ENCODE measurements around the gene KIF7. TPM values are rescaled to one million over a fixed set of nuclear protein-coding genes. Genes with fewer than 3 reads are reported as not detected.

The KIF7 gene
- total RNA-seq, 2 experiments from 2014 or later: 0.92 to 0.95 TPM

GRCh38 chr15:89666184-89666857 is 11.1 kb upstream of the KIF7 start:
- POLR2A ChIA-PET: no interaction called here
- no peak for DNase-seq
- H3K27me3 Mint-ChIP-seq: peaks cover 15% of the 10 kb centered on the region
- no peaks in the 10 kb centered on the region for H3K9me3 Mint-ChIP-seq
- peaks cover 4% of the 10 kb centered on the region for H3K4me1 Mint-ChIP-seq (ENCODE audit: low read depth)
- CTCF ChIA-PET: interaction anchor here (0.5 kb wide), 1 partner anchor 623 kb away, joined by 3 read pairs; no protein-coding TSS in a partner anchor
- no peak overlapping the region for H3K27ac Mint-ChIP-seq
- H3K4me3 Mint-ChIP-seq: no peak overlapping the region
- intact Hi-C loops (cut with micrococcal nuclease): no loop called here
- H3K36me3 Mint-ChIP-seq: no peaks in the 10 kb centered on the region

GRCh38 chr15:89665449-89666181 is 10.3 kb upstream of the KIF7 start:
- Mint-ChIP-seq H3K4me3 (no peak overlapping the region), H3K4me1 (ENCODE audit: low read depth) (peaks cover 4% of the 10 kb centered on the region), H3K27ac (no peak overlapping the region), H3K9me3 (no peaks in the 10 kb centered on the region), H3K27me3 (peaks cover 15% of the 10 kb centered on the region), H3K36me3 (no peaks in the 10 kb centered on the region)
- POLR2A ChIA-PET: no interaction called here
- intact Hi-C loops (cut with micrococcal nuclease): no loop called here
- CTCF ChIA-PET: no interaction called here
- DNase-seq: peak; percentile 31

DNA sequence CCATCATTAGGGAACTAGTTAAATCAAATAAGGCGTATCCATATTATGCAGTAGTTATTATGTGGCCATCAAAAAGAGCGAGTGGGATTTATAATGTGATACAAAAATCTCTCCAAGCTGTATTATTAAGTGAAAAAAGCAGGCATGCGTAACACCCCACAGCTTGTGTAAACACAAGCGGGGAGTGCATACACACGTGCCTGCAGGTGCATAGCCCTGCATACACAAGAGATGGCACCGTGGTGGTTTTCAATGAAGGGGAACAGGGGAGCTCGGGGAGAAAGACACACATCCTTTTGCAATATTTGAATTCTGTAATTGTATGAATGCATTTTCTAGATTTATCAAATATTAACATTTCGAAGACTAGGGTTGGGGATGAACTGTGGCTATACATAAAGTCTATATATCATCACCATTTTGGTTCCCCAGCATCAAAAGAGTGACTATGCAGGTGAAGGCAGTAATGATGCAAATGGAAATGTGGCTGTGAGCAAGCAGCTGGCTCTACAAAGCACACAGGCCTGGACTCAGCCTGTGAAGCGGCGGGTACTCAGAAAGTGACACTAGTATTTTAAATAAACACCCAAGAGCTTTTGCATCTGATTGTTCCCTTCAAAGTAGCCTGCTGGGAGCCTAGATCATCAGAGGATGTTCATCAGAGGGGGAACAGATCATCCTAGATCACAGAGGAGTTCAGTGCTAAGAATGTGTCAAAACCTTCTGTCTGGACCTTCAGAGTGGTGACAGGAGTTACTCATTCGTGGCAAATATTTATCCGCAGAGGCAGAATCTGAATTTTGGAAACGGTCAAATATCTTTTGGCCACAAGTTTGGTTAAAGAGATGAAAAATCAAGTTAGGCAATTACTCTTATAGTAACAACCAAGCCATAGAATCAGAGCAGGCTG is 9.4 kb upstream of the KIF7 start:
- H3K27ac Mint-ChIP-seq: no peak overlapping the region
- ChIA-PET POLR2A (no interaction called here), CTCF (no interaction called here)
- intact Hi-C loops (cut with micrococcal nuclease): no loop called here
- H3K9me3 Mint-ChIP-seq: no peaks in the 10 kb centered on the region
- peaks cover 15% of the 10 kb centered on the region for H3K27me3 Mint-ChIP-seq
- H3K4me1 Mint-ChIP-seq (ENCODE audit: low read depth): peaks cover 4% of the 10 kb centered on the region
- H3K36me3 Mint-ChIP-seq: no peaks in the 10 kb centered on the region
- peak overlapping the region; percentile 43 for H3K4me3 Mint-ChIP-seq
- no peak for DNase-seq

DNA sequence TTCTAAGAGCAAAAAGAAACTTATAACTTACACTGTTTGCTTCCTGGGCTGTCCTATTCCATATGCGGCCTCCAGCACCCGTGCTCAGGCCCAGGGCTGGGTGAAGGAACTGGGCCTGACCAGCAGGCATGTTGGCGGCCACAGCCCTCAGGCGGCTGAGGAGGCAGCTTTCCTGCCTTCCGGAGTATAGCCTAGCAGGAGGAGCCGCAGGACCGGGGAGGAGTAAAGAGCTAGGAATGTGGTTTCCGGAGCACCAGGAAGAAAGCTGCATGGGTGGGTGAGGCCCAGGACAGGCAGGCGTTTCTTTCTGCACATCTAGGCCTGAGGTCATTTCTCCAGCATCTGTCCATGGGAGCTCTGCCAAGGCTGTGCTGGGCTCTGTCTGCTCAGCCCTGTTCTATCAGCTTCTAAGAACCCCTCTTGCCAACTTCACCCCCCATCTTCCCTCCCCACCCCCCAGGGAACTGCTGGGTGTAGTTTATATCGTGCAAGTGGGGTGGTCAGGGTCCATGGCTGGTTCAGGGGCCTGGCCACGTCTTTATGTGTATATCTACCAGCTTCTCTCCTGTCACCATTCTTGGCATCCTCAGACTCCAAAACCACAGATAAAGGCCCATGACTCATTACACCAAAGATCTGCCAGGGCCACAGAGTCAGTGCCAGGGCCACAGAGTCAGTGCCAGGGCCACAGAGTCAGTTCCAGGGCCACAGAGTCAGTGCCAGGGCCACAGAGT is 7.8 kb upstream of the KIF7 start:
- no peaks in the 10 kb centered on the region for H3K9me3 Mint-ChIP-seq
- ChIA-PET POLR2A (no interaction called here), CTCF (interaction anchor here (0.8 to 2.5 kb wide), 3 partner anchors 10 to 64 kb away, joined by 3 to 9 read pairs (median 3); no protein-coding TSS in a partner anchor)
- intact Hi-C loops (cut with micrococcal nuclease): no loop called here
- peaks cover 4% of the 10 kb centered on the region for H3K4me1 Mint-ChIP-seq (ENCODE audit: low read depth)
- peaks cover 18% of the 10 kb centered on the region for H3K27me3 Mint-ChIP-seq
- H3K36me3 Mint-ChIP-seq: no peaks in the 10 kb centered on the region
- H3K27ac Mint-ChIP-seq: no peak overlapping the region
- no peak overlapping the region for H3K4me3 Mint-ChIP-seq
- DNase-seq: no peak

DNA sequence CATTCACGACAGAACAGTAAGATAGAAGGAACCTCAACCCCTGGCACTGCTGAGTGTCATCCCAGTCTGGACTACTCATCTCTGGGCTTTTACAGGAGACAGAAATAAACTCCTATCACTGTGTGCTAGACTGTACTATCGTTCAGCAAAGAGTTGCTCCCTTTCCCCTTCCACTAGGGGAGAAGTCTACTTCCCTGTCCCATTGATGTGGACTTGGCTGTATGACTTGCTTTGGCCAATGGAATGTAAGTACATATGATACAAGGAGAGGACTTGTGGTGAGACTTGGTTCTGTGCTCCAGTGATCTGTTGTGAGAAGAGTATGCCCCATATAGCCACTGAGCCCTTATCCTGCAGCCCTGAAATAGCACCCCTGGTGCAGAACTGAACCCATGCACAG is 5.3 kb upstream of the KIF7 start:
- ChIA-PET CTCF (interaction anchor here (0.7 to 2.5 kb wide), 2 partner anchors 13 kb away, joined by 3 to 9 read pairs; no protein-coding TSS in a partner anchor), POLR2A (no interaction called here)
- DNase-seq: no peak
- Mint-ChIP-seq H3K9me3 (no peaks in the 10 kb centered on the region), H3K27me3 (peaks cover 31% of the 10 kb centered on the region), H3K4me1 (ENCODE audit: low read depth) (peaks cover 11% of the 10 kb centered on the region), H3K36me3 (no peaks in the 10 kb centered on the region), H3K27ac (no peak overlapping the region), H3K4me3 (no peak overlapping the region)
- intact Hi-C loops (cut with micrococcal nuclease): no loop called here

DNA sequence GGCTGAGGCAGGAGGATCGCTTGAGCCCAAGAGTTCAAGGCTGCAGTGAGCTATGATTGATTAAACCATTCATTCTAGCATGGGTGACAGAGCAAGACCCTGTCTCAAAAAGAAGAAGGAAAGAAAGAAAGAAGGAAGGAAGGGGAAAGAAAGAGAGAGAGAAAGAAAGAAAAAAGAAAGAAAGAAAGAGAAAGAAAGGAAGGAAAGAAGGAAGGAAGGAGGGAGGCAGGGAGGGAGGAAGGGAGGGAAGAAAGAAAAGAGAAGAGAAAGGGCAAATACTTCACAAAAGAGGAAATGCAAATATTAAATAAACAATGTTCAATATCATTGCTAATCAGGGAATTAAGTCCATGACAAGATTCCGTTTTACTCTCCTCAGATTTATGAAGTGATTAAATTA is 4.0 kb upstream of the KIF7 start:
- ChIA-PET POLR2A (no interaction called here), CTCF (interaction anchor here (1.4 kb wide), 1 partner anchor 14 kb away, joined by 3 read pairs; no protein-coding TSS in a partner anchor)
- intact Hi-C loops (cut with micrococcal nuclease): no loop called here
- H3K27me3 Mint-ChIP-seq: peaks cover 30% of the 10 kb centered on the region
- no peak overlapping the region for H3K27ac Mint-ChIP-seq
- no peak for DNase-seq
- H3K4me3 Mint-ChIP-seq: no peak overlapping the region
- peaks cover 13% of the 10 kb centered on the region for H3K4me1 Mint-ChIP-seq (ENCODE audit: low read depth)
- H3K9me3 Mint-ChIP-seq: no peaks in the 10 kb centered on the region
- H3K36me3 Mint-ChIP-seq: no peaks in the 10 kb centered on the region

GRCh38 chr15:89657686-89658200 is 2.5 kb upstream of the KIF7 start:
- no peaks in the 10 kb centered on the region for H3K9me3 Mint-ChIP-seq
- H3K4me1 Mint-ChIP-seq (ENCODE audit: low read depth): peaks cover 13% of the 10 kb centered on the region
- no peaks in the 10 kb centered on the region for H3K36me3 Mint-ChIP-seq
- intact Hi-C loops (cut with micrococcal nuclease): no loop called here
- POLR2A ChIA-PET: no interaction called here
- H3K4me3 Mint-ChIP-seq: no peak overlapping the region
- no peak for DNase-seq
- CTCF ChIA-PET: interaction anchor here (0.8 kb wide), 1 partner anchor 11 kb away, joined by 3 read pairs; no protein-coding TSS in a partner anchor
- H3K27me3 Mint-ChIP-seq: peaks cover 38% of the 10 kb centered on the region
- H3K27ac Mint-ChIP-seq: no peak overlapping the region

DNA sequence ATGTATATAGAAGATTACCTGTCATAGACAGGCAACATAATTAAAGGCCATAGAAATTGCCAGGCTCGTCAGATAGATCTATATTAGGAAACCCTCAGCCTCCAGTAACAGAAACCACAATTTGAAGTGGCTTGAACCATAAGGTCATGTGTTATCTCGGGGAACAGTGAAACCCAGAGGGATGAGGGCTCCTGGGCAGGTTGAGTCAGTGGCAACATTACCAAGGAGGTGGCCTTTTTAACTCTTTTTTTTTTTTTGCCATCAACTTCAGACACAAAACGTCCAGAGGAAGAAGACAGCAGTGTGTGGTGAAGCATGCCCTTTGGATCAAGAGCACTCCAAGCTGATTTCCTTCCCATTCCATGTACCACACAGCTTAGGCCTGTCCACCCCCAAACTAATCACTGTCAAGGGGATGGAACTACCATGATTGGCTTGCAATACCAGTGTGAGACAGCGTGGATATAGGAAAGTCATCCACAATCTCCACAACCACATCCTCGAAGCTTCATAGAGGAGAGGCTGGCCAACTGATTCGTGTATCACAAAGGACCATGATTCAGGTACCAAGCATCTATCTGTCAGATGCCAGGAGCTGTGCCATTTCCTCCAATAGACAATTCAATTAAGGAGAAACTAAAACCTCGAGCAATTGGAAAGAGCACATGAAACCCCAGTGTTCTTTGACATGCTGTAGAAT is 999 bp upstream of the KIF7 start:
- intact Hi-C loops (cut with micrococcal nuclease): no loop called here
- Mint-ChIP-seq H3K9me3 (no peaks in the 10 kb centered on the region), H3K36me3 (no peaks in the 10 kb centered on the region), H3K4me1 (ENCODE audit: low read depth) (peaks cover 13% of the 10 kb centered on the region), H3K27ac (no peak overlapping the region), H3K27me3 (peaks cover 39% of the 10 kb centered on the region), H3K4me3 (no peak overlapping the region)
- POLR2A ChIA-PET: no interaction called here
- CTCF ChIA-PET: no interaction called here
- no peak for DNase-seq

- intact Hi-C loops (cut with micrococcal nuclease): no loop called here
- Mint-ChIP-seq H3K27me3 (peaks cover 39% of the 10 kb centered on the region), H3K4me1 (ENCODE audit: low read depth) (peaks cover 13% of the 10 kb centered on the region), H3K4me3 (peak overlapping the region; percentile 50), H3K27ac (no peak overlapping the region), H3K36me3 (no peaks in the 10 kb centered on the region), H3K9me3 (no peaks in the 10 kb centered on the region)
- DNase-seq: no peak
- POLR2A ChIA-PET: no interaction called here
- CTCF ChIA-PET: no interaction called here
Measured at GRCh38 chr15:89654301-89654761, 936 bp downstream of the KIF7 start.

GRCh38 chr15:89653578-89653977 is 1.7 kb downstream of the KIF7 start:
- no peak for DNase-seq
- no peak overlapping the region for H3K27ac Mint-ChIP-seq
- no peaks in the 10 kb centered on the region for H3K36me3 Mint-ChIP-seq
- no peak overlapping the region for H3K4me3 Mint-ChIP-seq
- ChIA-PET CTCF (interaction anchor here (1.4 kb wide), 1 partner anchor 20 kb away, joined by 3 read pairs; no protein-coding TSS in a partner anchor), POLR2A (no interaction called here)
- H3K27me3 Mint-ChIP-seq: peaks cover 36% of the 10 kb centered on the region
- intact Hi-C loops (cut with micrococcal nuclease): no loop called here
- peaks cover 13% of the 10 kb centered on the region for H3K4me1 Mint-ChIP-seq (ENCODE audit: low read depth)
- H3K9me3 Mint-ChIP-seq: no peaks in the 10 kb centered on the region

DNA sequence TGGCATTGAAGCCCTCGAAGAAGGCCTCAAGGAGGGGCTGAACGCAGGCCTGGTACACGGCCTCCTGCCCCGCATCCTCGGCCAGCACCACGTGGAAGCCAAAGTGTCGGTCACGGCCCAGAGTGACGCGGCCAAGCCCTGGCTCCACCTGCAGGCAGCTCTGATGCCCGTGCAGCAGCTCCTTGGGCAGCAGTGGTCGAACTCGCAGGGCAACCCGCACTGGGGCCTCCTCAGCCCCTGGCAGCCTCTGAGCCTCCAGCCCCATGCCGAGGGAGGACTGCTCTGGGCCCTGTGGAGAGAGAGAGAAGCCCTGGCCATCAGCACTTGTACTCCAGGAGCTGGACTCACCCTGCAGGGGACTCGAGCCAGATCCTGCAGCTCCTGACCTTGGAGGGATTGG is 2.6 kb downstream of the KIF7 start:
- Mint-ChIP-seq H3K36me3 (no peaks in the 10 kb centered on the region), H3K27me3 (peaks cover 33% of the 10 kb centered on the region), H3K4me3 (no peak overlapping the region), H3K9me3 (no peaks in the 10 kb centered on the region), H3K27ac (no peak overlapping the region), H3K4me1 (ENCODE audit: low read depth) (peaks cover 13% of the 10 kb centered on the region)
- intact Hi-C loops (cut with micrococcal nuclease): no loop called here
- ChIA-PET POLR2A (no interaction called here), CTCF (interaction anchor here (0.6 to 1.4 kb wide), 2 partner anchors 21 to 74 kb away, joined by 3 read pairs; no protein-coding TSS in a partner anchor)
- no peak for DNase-seq
